MM.1S (cell line): ENCODE results near the gene CHCHD10.

Experiments
- DNase-seq: peaks from one replicate; pipeline ENCODE4 v3.0.0-alpha.2; 2015
- H2AFZ ChIP-seq: fragments of 300-600 bp; sonication (generic); 2 replicates; pipeline ENCODE4 v1.6.0; 2016; ENCODE audit warnings: antibody characterized with exemption, low read length
- H3F3A ChIP-seq: fragments of 300-600 bp; sonication (generic); 2 replicates; pipeline ENCODE4 v1.6.1; 2016; ENCODE audit warnings: mild to moderate bottlenecking, antibody characterized with exemption, low read length, moderate library complexity, mixed read lengths; ENCODE audit not compliant: insufficient read depth
- H3K27ac ChIP-seq: fragments of 300-600 bp; sonication (generic); 2 replicates; pipeline ENCODE4 v1.5.1; 2016; ENCODE audit warnings: mild to moderate bottlenecking, low read length
- H3K27me3 ChIP-seq: fragments of 300-600 bp; sonication (generic); replicated peaks from 2 replicates; pipeline ENCODE4 v1.6.0; 2016; ENCODE audit warnings: low read length; ENCODE audit not compliant: insufficient read depth
- H3K36me3 ChIP-seq: fragments of 300-600 bp; sonication (generic); replicated peaks from 2 replicates; pipeline ENCODE4 v1.6.1; 2016; ENCODE audit warnings: mild to moderate bottlenecking, low read length, mixed read lengths; ENCODE audit not compliant: insufficient read depth
- H3K4me1 ChIP-seq: fragments of 300-600 bp; sonication (generic); 2 replicates; pipeline ENCODE4 v1.6.1; 2016; ENCODE audit warnings: low read length, mixed read lengths
- H3K4me2 ChIP-seq: fragments of 300-600 bp; sonication (generic); 2 replicates; pipeline ENCODE4 v1.6.0; 2016; ENCODE audit warnings: low read depth, low read length
- H3K4me3 ChIP-seq: fragments of 300-600 bp; sonication (generic); 2 replicates; pipeline ENCODE4 v1.5.1; 2016; ENCODE audit warnings: low read length, mixed read lengths
- H3K79me2 ChIP-seq: fragments of 300-600 bp; sonication (generic); 2 replicates; pipeline ENCODE4 v1.6.1; 2016; ENCODE audit warnings: mixed run types, low read length, mixed read lengths
- H3K9ac ChIP-seq: fragments of 300-600 bp; sonication (generic); 2 replicates; pipeline ENCODE4 v1.6.1; 2016; ENCODE audit warnings: low read length, mixed read lengths
- H3K9me2 ChIP-seq: fragments of 300-600 bp; sonication (generic); replicated peaks from 2 replicates; pipeline ENCODE4 v1.6.1; 2016; ENCODE audit warnings: mild to moderate bottlenecking, low read length, mixed read lengths; ENCODE audit not compliant: insufficient read depth
- H3K9me3 ChIP-seq: fragments of 300-600 bp; sonication (generic); replicated peaks from 2 replicates; pipeline ENCODE4 v1.6.1; 2016; ENCODE audit warnings: mild to moderate bottlenecking, low read length, mixed read lengths; ENCODE audit not compliant: insufficient read depth
- H4K20me1 ChIP-seq: fragments of 300-600 bp; sonication (generic); 2 replicates; pipeline ENCODE4 v1.6.1; 2016; ENCODE audit warnings: mild to moderate bottlenecking, low read length, moderate library complexity, mixed read lengths; ENCODE audit not compliant: insufficient read depth
- CTCF ChIP-seq: fragments of 300-600 bp; sonication (generic); IDR thresholded peaks from 2 replicates; pipeline ENCODE4 v1.5.1; 2016; ENCODE audit warnings: antibody characterized with exemption, low read length, mixed read lengths
- EZH2 ChIP-seq: fragments of 300-600 bp; sonication (generic); optimal IDR thresholded peaks from 2 replicates; pipeline ENCODE3; 2017; ENCODE audit warnings: low read depth, mild to moderate bottlenecking, antibody characterized with exemption, low read length, mixed read lengths
- EZH2phosphoT487 ChIP-seq: fragments of 300-600 bp; sonication (generic); IDR thresholded peaks from 2 replicates; pipeline ENCODE4 v1.6.1; 2018; ENCODE audit warnings: antibody characterized with exemption, low read length

CHCHD10 gene

GRCh38 chr22:23772649-23773473 lies 5.1 kb upstream of the CHCHD10 start, which contains the start of gene MMP11:
TSS of gene MMP11 (plus strand) at chr22:23772849. CDS start at chr22:23772871, 22 bp downstream.
- Histone ChIP-seq H3K36me3 (no peaks in the 10 kb centered on the region), H2AFZ (peak within 1 kb of the TSS; percentile 94), H3K9me3 (no peaks in the 10 kb centered on the region), H3K79me2 (peaks cover 4% of the 10 kb centered on the region), H3K27me3 (no peaks in the 10 kb centered on the region), H3K4me3 (peak within 1 kb of the TSS; percentile 59), H3F3A (peaks cover 12% of the 10 kb centered on the region), H3K9me2 (no peaks in the 10 kb centered on the region), H3K4me1 (peaks cover 14% of the 10 kb centered on the region), H4K20me1 (no peaks in the 10 kb centered on the region), H3K27ac (no peak within 1 kb of the TSS), H3K9ac (peak within 1 kb of the TSS; percentile 38; the same call in 1 of the 2 replicates), H3K4me2 (peak within 1 kb of the TSS; percentile 98)
- TF ChIP-seq EZH2 (no peak), EZH2phosphoT487 (no peak), CTCF (no peak; the same call in 1 of the 2 replicates)
- DNase-seq: peak; percentile 60

DNA sequence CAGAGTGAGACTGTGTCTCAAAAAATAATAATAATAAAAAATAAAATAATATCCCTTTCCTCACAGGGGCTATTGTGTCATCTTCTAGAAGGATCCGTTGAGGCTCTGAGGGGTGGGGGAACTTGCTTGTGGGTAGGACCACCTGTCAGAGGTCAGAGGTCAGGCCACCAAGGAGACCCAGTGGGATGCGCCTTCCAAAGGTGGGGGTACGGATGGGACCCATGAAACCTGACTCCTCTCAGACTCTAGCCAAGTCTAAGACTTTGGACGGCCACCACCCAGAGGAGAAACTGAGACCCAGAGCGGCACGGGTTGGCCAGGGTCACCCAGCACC lies 4.5 kb upstream of the CHCHD10 start:
- H3K36me3 ChIP-seq: no peaks in the 10 kb centered on the region
- H4K20me1 ChIP-seq: no peaks in the 10 kb centered on the region
- H3K9me2 ChIP-seq: no peaks in the 10 kb centered on the region
- peak overlapping the region; percentile 96 for H3K4me2 ChIP-seq
- no peaks in the 10 kb centered on the region for H3K27me3 ChIP-seq
- H3K27ac ChIP-seq: no peak overlapping the region
- peaks cover 14% of the 10 kb centered on the region for H3K4me1 ChIP-seq
- peaks cover 12% of the 10 kb centered on the region for H3F3A ChIP-seq
- DNase-seq: no peak
- H3K4me3 ChIP-seq: peak overlapping the region; percentile 59
- peak overlapping the region; percentile 94 for H2AFZ ChIP-seq
- H3K9ac ChIP-seq: peak overlapping the region; percentile 32; the same call in 1 of the 2 replicates
- peaks cover 9% of the 10 kb centered on the region for H3K79me2 ChIP-seq
- TF ChIP-seq EZH2phosphoT487 (no peak), CTCF (no peak), EZH2 (no peak)
- no peaks in the 10 kb centered on the region for H3K9me3 ChIP-seq

- Histone ChIP-seq H3K36me3 (no peaks in the 10 kb centered on the region), H3K9me2 (no peaks in the 10 kb centered on the region), H3K4me1 (peaks cover 14% of the 10 kb centered on the region), H3K4me2 (no peak overlapping the region), H3K79me2 (peaks cover 34% of the 10 kb centered on the region), H3K9me3 (no peaks in the 10 kb centered on the region), H3K27ac (no peak overlapping the region), H3K27me3 (no peaks in the 10 kb centered on the region), H3K4me3 (no peak overlapping the region), H3F3A (peaks cover 12% of the 10 kb centered on the region), H2AFZ (no peak overlapping the region), H3K9ac (no peak overlapping the region), H4K20me1 (peaks cover 6% of the 10 kb centered on the region; the same call in 1 of the 2 replicates)
- DNase-seq: no peak
- no peak for TF ChIP-seq EZH2phosphoT487
- TF ChIP-seq CTCF: no peak
- no peak for TF ChIP-seq EZH2
Measured at GRCh38 chr22:23769321-23769965, 1.7 kb upstream of the CHCHD10 start.
